Left ventricle myocardium inferior (tissue), 1 donor: Measurements from ENCODE around the gene NDC1. TPM values are rescaled to one million over a fixed set of nuclear protein-coding genes. Genes with fewer than 3 reads are reported as not detected.
"Not testable (repeated sequence)": the region's sequence is repeated elsewhere in the genome, so short reads cannot be mapped to it uniquely, and the experiment has no call there.

Experiments used
- DNase-seq: peaks from one replicate; pipeline ENCODE4 v3.0.0-alpha.2; 2020
- H3K27ac ChIP-seq: fragments of 200-600 bp; replicated peaks from 2 replicates; pipeline ENCODE4 v1.8.0; 2021
- H3K27me3 ChIP-seq: fragments of 200-600 bp; 2 replicates; pipeline ENCODE4 v1.8.0; 2021; ENCODE audit warnings: low read depth
- H3K36me3 ChIP-seq: fragments of 200-600 bp; 2 replicates; pipeline ENCODE4 v1.8.0; 2021
- H3K4me1 ChIP-seq: fragments of 200-600 bp; 2 replicates; pipeline ENCODE4 v1.8.0; 2021
- H3K4me3 ChIP-seq: fragments of 200-600 bp; 2 replicates; pipeline ENCODE4 v1.8.0; 2021; ENCODE audit warnings: mild to moderate bottlenecking, moderate library complexity
- H3K9me3 ChIP-seq: fragments of 200-600 bp; replicated peaks from 2 replicates; pipeline ENCODE4 v1.8.0; 2021
- CTCF ChIP-seq: fragments of 200-600 bp; IDR thresholded peaks from 2 replicates; pipeline ENCODE4 v1.8.0; 2021; ENCODE audit warnings: antibody characterized with exemption, mild to moderate bottlenecking, borderline replicate concordance
- intact Hi-C: fragments of 100-400 bp; cut with micrococcal nuclease; formaldehyde crosslinking; loops from one replicate; pipeline ENCODE4 v1.11.0; 2022
- total RNA-seq: library from RNA; stranded (reverse); fragmentation: NEBNext Ultra II Directional; extraction: Animal tissue kit (Norgen Biotek cat#: 25700); gene quantifications from one replicate; pipeline ENCODE4 v1.2.1, GENCODE V29; 2021
- donor health status: DM: no; HTN: yes; CAD: no; lungs with severe emphysema.

NDC1 gene
- total RNA-seq, 1 donor from 2014 or later, result 5.7 TPM

- Histone ChIP-seq H3K27ac (peak overlapping the region; percentile 68), H3K4me3 (no peak overlapping the region), H3K4me1 (peaks cover 9% of the 10 kb centered on the region), H3K9me3 (no peaks in the 10 kb centered on the region), H3K27me3 (no peaks in the 10 kb centered on the region), H3K36me3 (peaks cover 15% of the 10 kb centered on the region)
- intact Hi-C loops, result no loop called here
- no peak for DNase-seq
- TF ChIP-seq CTCF, result no peak
These were observed 72.4 kb downstream of the NDC1 start for GRCh38 chr1:53765657-53766056.

- intact Hi-C loops, result no loop called here
These were observed 74.2 kb downstream of the NDC1 start for GRCh38 chr1:53763911-53764310.

GRCh38 chr1:53763461-53763860 is 74.6 kb downstream of the NDC1 start:
- H3K36me3 ChIP-seq, result peaks cover 4% of the 10 kb centered on the region
- DNase-seq, result no peak
- intact Hi-C loops, result no loop called here
- TF ChIP-seq CTCF, result no peak
- no peak overlapping the region for H3K4me3 ChIP-seq
- H3K4me1 ChIP-seq, result peaks cover 9% of the 10 kb centered on the region
- no peak overlapping the region for H3K27ac ChIP-seq
- no peaks in the 10 kb centered on the region for H3K9me3 ChIP-seq
- H3K27me3 ChIP-seq, result no peaks in the 10 kb centered on the region

More at GRCh38 chr1:53763911-53764310, 74.2 kb downstream of the NDC1 start:
- H3K27ac ChIP-seq, result no peak overlapping the region
- no peaks in the 10 kb centered on the region for H3K9me3 ChIP-seq
- peaks cover 9% of the 10 kb centered on the region for H3K4me1 ChIP-seq
- no peak for DNase-seq
- H3K4me3 ChIP-seq, result no peak overlapping the region
- H3K36me3 ChIP-seq, result peaks cover 4% of the 10 kb centered on the region
- TF ChIP-seq CTCF, result no peak
- no peaks in the 10 kb centered on the region for H3K27me3 ChIP-seq

- H3K27me3 ChIP-seq, H3K36me3 ChIP-seq, H3K4me1 ChIP-seq, H3K9me3 ChIP-seq, intact Hi-C loops, H3K4me3 ChIP-seq, DNase-seq, H3K27ac ChIP-seq: not testable (repeated sequence)
These were observed 77.6 kb downstream of the NDC1 start for GRCh38 chr1:53760497-53760896.

- no peaks in the 10 kb centered on the region for H3K36me3 ChIP-seq
- intact Hi-C loops, result no loop called here
- TF ChIP-seq CTCF, result no peak
- no peaks in the 10 kb centered on the region for H3K9me3 ChIP-seq
- no peak overlapping the region for H3K4me3 ChIP-seq
- no peaks in the 10 kb centered on the region for H3K27me3 ChIP-seq
- H3K27ac ChIP-seq, result no peak overlapping the region
- no peak for DNase-seq
- no peaks in the 10 kb centered on the region for H3K4me1 ChIP-seq
These were observed 82.2 kb downstream of the NDC1 start for GRCh38 chr1:53755874-53756273.

GRCh38 chr1:53754484-53755312 is 83.4 kb downstream of the NDC1 start:
- DNase-seq, result no peak
- Histone ChIP-seq H3K36me3 (no peaks in the 10 kb centered on the region), H3K27ac (no peak overlapping the region), H3K27me3 (no peaks in the 10 kb centered on the region), H3K9me3 (no peaks in the 10 kb centered on the region), H3K4me1 (no peaks in the 10 kb centered on the region), H3K4me3 (no peak overlapping the region)
- peak; percentile 75 for TF ChIP-seq CTCF
- intact Hi-C loops, result loop anchor here (5.0 kb wide), 1 partner anchor 267 kb away; no protein-coding TSS in a partner anchor
